HepG2 (cell line): ENCODE measurements around the gene MMP24OS. TPM values are rescaled to one million over a fixed set of nuclear protein-coding genes. Genes with fewer than 3 reads are reported as not detected.

ENCODE experiments used
- ATAC-seq: fragments of 200-7000 bp; cut with Tn5 transposase; 3 replicates; pipeline ENCODE4 v1.9.1; 2020; ENCODE audit warnings: mild to moderate bottlenecking, moderate library complexity
- BruUV-seq: library from RNA; stranded (reverse); fragments of 400-500 nt; replicated peaks from 2 replicates; lab custom pipeline; 2021; lab: Mats Ljungman, UMichigan
- CTCF ChIA-PET: fragments of 300-600 bp; formaldehyde crosslinking; extraction: SDS; loops from one replicate; lab custom pipeline; 2021; ENCODE audit warnings: low total read pairs, inconsistent platforms, low intra/inter-chr PET ratio; lab: Yijun Ruan, JAX
- POLR2A ChIA-PET: fragments of 350-600 bp; sonication (Branson Sonifier 250); formaldehyde crosslinking; loops from one replicate; lab custom pipeline; 2020; ENCODE audit warnings: antibody characterized with exemption, inconsistent platforms; lab: Yijun Ruan, JAX
- DNase-seq: peaks from one replicate; pipeline ENCODE4 v3.0.0-alpha.2; 2015; ENCODE audit warnings: low spot score
- FAIRE-seq: peaks from 3 replicates; lab custom pipeline; 2011; peaks lifted over from hg19 to GRCh38; lab: Jason Lieb, UNC
- H2AFZ ChIP-seq: one replicate; pipeline ENCODE4 v1.6.1; 2011; ENCODE audit warnings: low read length, inconsistent platforms
- H3K27ac ChIP-seq: fragments of 300-600 bp; 3 replicates; pipeline ENCODE4 v1.8.0; 2011; ENCODE audit warnings: mixed run types, mild to moderate bottlenecking, mixed read lengths, low read length, inconsistent platforms; ENCODE audit not compliant: insufficient read depth; ENCODE audit errors: extremely low read length
- H3K27me3 ChIP-seq, 2 experiments: fragments of 200-600 bp in 1 of 2; 2 replicates in 1 of 2; 3 replicates in 1 of 2; pipeline versions ENCODE4 v1.6.0 to v1.8.0; 2011; ENCODE audit warnings: low read length in 2 of 2, mild to moderate bottlenecking in 2 of 2, moderate library complexity in 2 of 2, inconsistent platforms in 1 of 2; ENCODE audit not compliant: insufficient read depth in 2 of 2, control insufficient read depth in 1 of 2
- H3K36me3 ChIP-seq, 2 experiments: fragments of 200-600 bp in 1 of 2; replicated peaks in 1 of 2; 2 replicates in 1 of 2; 3 replicates in 1 of 2; pipeline versions ENCODE4 v1.5.1 to v1.8.0; 2011; ENCODE audit warnings: low read length in 2 of 2, inconsistent platforms in 1 of 2; ENCODE audit not compliant: insufficient read depth in 2 of 2, control insufficient read depth in 1 of 2
- H3K4me1 ChIP-seq: 2 replicates; pipeline ENCODE4 v1.5.1; 2012; ENCODE audit warnings: low read length, inconsistent platforms; ENCODE audit not compliant: insufficient read depth
- H3K4me2 ChIP-seq: 2 replicates; pipeline ENCODE4 v1.6.0; 2011; ENCODE audit warnings: low read depth, low read length, inconsistent platforms
- H3K4me3 ChIP-seq, 3 experiments: fragments of 200-600 bp in 1 of 3; sonication (generic), shearing (Covaris generic) in 1 of 3; replicated peaks in 1 of 3; 2 replicates each; pipeline ENCODE4 v1.5.1; 2011 to 2016; ENCODE audit warnings: low read length in 3 of 3, inconsistent platforms in 2 of 3, low read depth in 2 of 3, mild to moderate bottlenecking in 2 of 3, control low read depth in 1 of 3, mixed read lengths in 1 of 3; ENCODE audit not compliant: insufficient read depth in 1 of 3
- H3K79me2 ChIP-seq: one replicate; pipeline ENCODE4 v1.6.1; 2011; ENCODE audit warnings: low read length, inconsistent platforms; ENCODE audit not compliant: insufficient read depth
- H3K9ac ChIP-seq: 2 replicates; pipeline ENCODE4 v1.6.0; 2011; ENCODE audit warnings: mild to moderate bottlenecking, low read depth, low read length, inconsistent platforms; ENCODE audit not compliant: insufficient read depth
- H3K9me3 ChIP-seq: 2 replicates; pipeline ENCODE4 v1.5.1; 2012; ENCODE audit warnings: mild to moderate bottlenecking, low read length
- H4K20me1 ChIP-seq: 2 replicates; pipeline ENCODE4 v1.6.0; 2011; ENCODE audit warnings: inconsistent platforms, mild to moderate bottlenecking, low read length, moderate library complexity; ENCODE audit not compliant: insufficient read depth
- CENPX ChIP-seq: sonication (generic); formaldehyde crosslinking; IDR thresholded peaks from 2 replicates; pipeline ENCODE4 v1.9.0; 2021; ENCODE audit warnings: mild to moderate bottlenecking, missing genetic modification reagents, moderate library complexity
- ELF3 ChIP-seq: IDR thresholded peaks from 2 replicates; pipeline ENCODE4 v1.6.1; 2016; ENCODE audit warnings: missing genetic modification reagents, missing compliant biosample characterization
- FOXC1 ChIP-seq: sonication (generic); formaldehyde crosslinking; IDR thresholded peaks from 2 replicates; pipeline ENCODE4 v1.8.0; 2022; ENCODE audit warnings: mild to moderate bottlenecking, missing genetic modification reagents, borderline replicate concordance
- IRF2 ChIP-seq: IDR thresholded peaks from 2 replicates; pipeline ENCODE4 v1.6.1; 2018; ENCODE audit warnings: missing genetic modification reagents, missing compliant biosample characterization
- KDM5B ChIP-seq: sonication (generic); formaldehyde crosslinking; IDR thresholded peaks from 2 replicates; pipeline ENCODE4 v1.4.0; 2020; ENCODE audit warnings: missing genetic modification reagents, mild to moderate bottlenecking, borderline replicate concordance
- LCORL ChIP-seq, 2 experiments: fragments of 450-650 bp in 1 of 2; sonication (generic) in 1 of 2; formaldehyde crosslinking in 1 of 2; IDR thresholded peaks; 2 replicates each; pipeline versions ENCODE4 v1.5.0 to v1.6.1; 2017 to 2020; ENCODE audit warnings: antibody characterized with exemption in 1 of 2, missing genetic modification reagents in 1 of 2
- MEF2D ChIP-seq: sonication (generic); formaldehyde crosslinking; IDR thresholded peaks from 2 replicates; pipeline ENCODE4 v1.5.1; 2020; ENCODE audit warnings: mild to moderate bottlenecking, missing genetic modification reagents
- MTA1 ChIP-seq: sonication (generic); formaldehyde crosslinking; IDR thresholded peaks from 2 replicates; pipeline ENCODE4 v1.4.0; 2020; ENCODE audit warnings: missing genetic modification reagents, mild to moderate bottlenecking, borderline replicate concordance
- RBM39 ChIP-seq: fragments of 200-400 bp; formaldehyde crosslinking; IDR thresholded peaks from one replicate; pipeline ENCODE4 v1.6.1; 2018; ENCODE audit warnings: antibody characterized with exemption, mild to moderate bottlenecking, low read depth, low read length; ENCODE audit not compliant: poor library complexity, severe bottlenecking
- SALL1 ChIP-seq: sonication (generic); formaldehyde crosslinking; IDR thresholded peaks from 2 replicates; pipeline ENCODE4 v1.8.0; 2022; ENCODE audit warnings: mild to moderate bottlenecking, missing genetic modification reagents
- SIN3A ChIP-seq: IDR thresholded peaks from 2 replicates; pipeline ENCODE4 v1.6.1; 2011; ENCODE audit warnings: low read depth, mild to moderate bottlenecking, control low read depth, low read length, borderline replicate concordance
- TEAD3 ChIP-seq: optimal IDR thresholded peaks from 2 replicates; pipeline ENCODE3; 2016; ENCODE audit warnings: borderline replicate concordance
- XRCC5 ChIP-seq: fragments of 200-400 bp; formaldehyde crosslinking; optimal IDR thresholded peaks from 2 replicates; pipeline ENCODE3; 2017; ENCODE audit warnings: mild to moderate bottlenecking, low read length
- ZNF230 ChIP-seq: sonication (generic); formaldehyde crosslinking; IDR thresholded peaks from 2 replicates; pipeline ENCODE4 v1.4.0; 2020; ENCODE audit warnings: mild to moderate bottlenecking, missing genetic modification reagents
- ZNF331 ChIP-seq: sonication (generic); formaldehyde crosslinking; IDR thresholded peaks from 2 replicates; pipeline ENCODE4 v1.4.0; 2020; ENCODE audit warnings: missing genetic modification reagents
- ZNF383 ChIP-seq: sonication (generic); formaldehyde crosslinking; IDR thresholded peaks from 2 replicates; pipeline ENCODE4 v1.4.0; 2020; ENCODE audit warnings: missing genetic modification reagents, mild to moderate bottlenecking, borderline replicate concordance
- ZNF501 ChIP-seq: sonication (generic); formaldehyde crosslinking; IDR thresholded peaks from 2 replicates; pipeline ENCODE4 v1.5.1; 2020; ENCODE audit warnings: mild to moderate bottlenecking, moderate library complexity, missing genetic modification reagents
- ZNF629 ChIP-seq: sonication (generic); formaldehyde crosslinking; conservative IDR thresholded peaks from 2 replicates; pipeline ENCODE4 v1.5.0; 2020; ENCODE audit warnings: missing genetic modification reagents
- ZNF768 ChIP-seq: sonication (generic); formaldehyde crosslinking; IDR thresholded peaks from 2 replicates; pipeline ENCODE4 v1.4.0; 2020; ENCODE audit warnings: missing genetic modification reagents
- WGBS: methylation state at CpG from one replicate; pipeline ENCODE4 v1.1.6; 2017; ENCODE audit warnings: low lambda C conversion rate; 5-methylcytosine and 5-hydroxymethylcytosine counted together
- in situ Hi-C: cut with HindIII; loops from 2 replicates; pipeline ENCODE4 v1.10.0; 2017; ENCODE audit warnings: low pct_unique_long_range_greater_than_20kb; ENCODE audit not compliant: extremely low pct_ligation_motif_present
- intact Hi-C: fragments of 100-400 bp; cut with micrococcal nuclease; formaldehyde crosslinking; loops from one replicate; pipeline ENCODE4 v1.10.0; 2022; ENCODE audit not compliant: unreplicated experiment
- polyA plus RNA-seq, 8 experiments: library from polyadenylated mRNA; depleted of rRNA in 3 of 8; stranded (reverse) in 7 of 8; unstranded in 1 of 8; fragments of >200 nt; fragmentation: Illumina TruSeq in 4 of 8; extraction: Trizol in 4 of 8; gene quantifications; 2 replicates each; pipeline versions ENCODE4 v1.2.1 to v1.2.3, GENCODE V29; 2011 to 2016; ENCODE audit warnings: low read depth in 4 of 8, missing spikeins in 1 of 8, mixed read lengths in 1 of 8; ENCODE audit not compliant: insufficient read depth in 1 of 8
- total RNA-seq, 5 experiments: library from RNA; depleted of rRNA; stranded (reverse); fragments of >200 nt; fragmentation: Illumina TruSeq; extraction: Trizol; gene quantifications; 2 replicates each; pipeline ENCODE4 v1.2.3, GENCODE V29; 2016; ENCODE audit warnings: low read depth in 1 of 5
- TF ChIP-seq, protein P1 (sequence below): sonication (generic); formaldehyde crosslinking; IDR thresholded peaks from 2 replicates; pipeline ENCODE4 v1.4.0; 2020; ENCODE audit warnings: missing genetic modification reagents
- TF ChIP-seq, protein P2 (sequence below): sonication (generic); formaldehyde crosslinking; IDR thresholded peaks from 2 replicates; pipeline ENCODE4 v1.9.0; 2022; ENCODE audit warnings: missing genetic modification reagents, mild to moderate bottlenecking, borderline replicate concordance

MMP24OS gene
- total and polyA plus RNA-seq, 2 of the 13 experiments (the other 11 are each of a cell fraction or from before 2014, with no cell fraction given), result 6.0 to 8.5 TPM

DNA sequence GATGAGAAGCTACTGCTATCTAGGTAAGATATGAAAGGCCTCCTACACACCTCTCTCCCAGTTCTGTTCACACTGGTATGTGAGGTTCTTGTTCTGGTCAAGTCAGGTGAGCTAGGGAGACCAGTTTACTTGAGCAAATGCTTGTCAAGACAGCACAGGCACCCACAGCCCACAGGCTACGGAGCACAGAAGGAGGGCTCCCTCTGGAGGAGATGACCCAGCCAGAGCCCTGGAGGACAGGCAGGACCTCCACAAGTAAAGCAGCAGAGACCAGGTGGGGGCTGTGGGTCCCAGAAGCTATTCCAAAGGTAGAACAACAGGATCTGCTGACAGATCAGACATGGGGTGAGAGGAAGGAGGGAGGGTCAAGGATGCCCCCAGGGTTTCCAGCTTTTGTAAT, 13.2 kb downstream of the MMP24OS start:
- Histone ChIP-seq H3K36me3 (no peaks in the 10 kb centered on the region), H3K4me2 (no peak overlapping the region), H4K20me1 (no peaks in the 10 kb centered on the region), H3K27ac (no peak overlapping the region), H3K4me1 (peaks cover 44% of the 10 kb centered on the region), H3K79me2 (no peaks in the 10 kb centered on the region), H3K9ac (no peak overlapping the region), H3K27me3 (no peaks in the 10 kb centered on the region), H2AFZ (no peak overlapping the region), H3K4me3 (no peak overlapping the region), H3K9me3 (no peaks in the 10 kb centered on the region)
- peak; percentile 48 for ATAC-seq
- no TSS peak for BruUV-seq
- peak; percentile 55 for FAIRE-seq
- in situ Hi-C loops (loop anchor here (5.0 to 10.0 kb wide), 3 partner anchors 47 to 390 kb away; partner anchors contain the start of genes ACSS2, EDEM2 and GGT7), intact Hi-C loops (loop anchor here (1.0 to 5.0 kb wide), 2 partner anchors 168 to 287 kb away; no protein-coding TSS in a partner anchor)
- ChIA-PET CTCF (interaction anchor here (1.0 to 1.6 kb wide), 2 partner anchors 119 to 168 kb away, joined by 3 to 6 read pairs; no protein-coding TSS in a partner anchor), POLR2A (interaction anchor here (0.6 to 3.8 kb wide), 7 partner anchors 10 to 388 kb away, joined by 3 to 27 read pairs (median 7); partner anchors contain the start of genes ACSS2, EDEM2 and EIF6)
- DNase-seq, result peak; percentile 74
- WGBS, result 42% methylated on average over 1 of the region's 1 CpG
- TF ChIP-seq XRCC5 (peak; percentile 65), ELF3 (CRISPR knock-in tag) (no peak), CENPX (CRISPR knock-in tag) (no peak), KDM5B (CRISPR knock-in tag) (0 out of 2 replicates have a peak, but pooled peaks have one; percentile 35), ZNF331 (CRISPR knock-in tag) (peak; percentile 56; the same call in 1 of the 2 replicates), ZNF629 (CRISPR knock-in tag) (no peak), ZNF768 (CRISPR knock-in tag) (0 out of 2 replicates have a peak, but pooled peaks have one; percentile 31), MTA1 (CRISPR knock-in tag) (0 out of 2 replicates have a peak, but pooled peaks have one; percentile 28), ZNF501 (CRISPR knock-in tag) (0 out of 2 replicates have a peak, but pooled peaks have one; percentile 2), FOXC1 (CRISPR knock-in tag) (0 out of 2 replicates have a peak, but pooled peaks have one; percentile 22), SALL1 (peak; percentile 53; the same call in 1 of the 2 replicates), ZNF383 (CRISPR knock-in tag) (0 out of 2 replicates have a peak, but pooled peaks have one; percentile 43), TEAD3 (CRISPR knock-in tag) (peak; percentile 17), ZNF230 (CRISPR knock-in tag) (no peak), RBM39 (peak; percentile 17), LCORL (IDR thresholded peaks at IDR 0.05) (no peak), LCORL (CRISPR knock-in tag; IDR thresholded peaks at IDR 0.05) (0 out of 2 replicates have a peak, but pooled peaks have one; percentile 31), IRF2 (CRISPR knock-in tag) (0 out of 2 replicates have a peak, but pooled peaks have one; percentile 15), MEF2D (CRISPR knock-in tag) (0 out of 2 replicates have a peak, but pooled peaks have one; percentile 40), SIN3A (no peak)
- TF ChIP-seq, protein P1, sequence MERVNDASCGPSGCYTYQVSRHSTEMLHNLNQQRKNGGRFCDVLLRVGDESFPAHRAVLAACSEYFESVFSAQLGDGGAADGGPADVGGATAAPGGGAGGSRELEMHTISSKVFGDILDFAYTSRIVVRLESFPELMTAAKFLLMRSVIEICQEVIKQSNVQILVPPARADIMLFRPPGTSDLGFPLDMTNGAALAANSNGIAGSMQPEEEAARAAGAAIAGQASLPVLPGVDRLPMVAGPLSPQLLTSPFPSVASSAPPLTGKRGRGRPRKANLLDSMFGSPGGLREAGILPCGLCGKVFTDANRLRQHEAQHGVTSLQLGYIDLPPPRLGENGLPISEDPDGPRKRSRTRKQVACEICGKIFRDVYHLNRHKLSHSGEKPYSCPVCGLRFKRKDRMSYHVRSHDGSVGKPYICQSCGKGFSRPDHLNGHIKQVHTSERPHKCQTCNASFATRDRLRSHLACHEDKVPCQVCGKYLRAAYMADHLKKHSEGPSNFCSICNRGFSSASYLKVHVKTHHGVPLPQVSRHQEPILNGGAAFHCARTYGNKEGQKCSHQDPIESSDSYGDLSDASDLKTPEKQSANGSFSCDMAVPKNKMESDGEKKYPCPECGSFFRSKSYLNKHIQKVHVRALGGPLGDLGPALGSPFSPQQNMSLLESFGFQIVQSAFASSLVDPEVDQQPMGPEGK (CRISPR knock-in tag), result peak; percentile 49; the same call in 1 of the 2 replicates
- TF ChIP-seq, protein P2, sequence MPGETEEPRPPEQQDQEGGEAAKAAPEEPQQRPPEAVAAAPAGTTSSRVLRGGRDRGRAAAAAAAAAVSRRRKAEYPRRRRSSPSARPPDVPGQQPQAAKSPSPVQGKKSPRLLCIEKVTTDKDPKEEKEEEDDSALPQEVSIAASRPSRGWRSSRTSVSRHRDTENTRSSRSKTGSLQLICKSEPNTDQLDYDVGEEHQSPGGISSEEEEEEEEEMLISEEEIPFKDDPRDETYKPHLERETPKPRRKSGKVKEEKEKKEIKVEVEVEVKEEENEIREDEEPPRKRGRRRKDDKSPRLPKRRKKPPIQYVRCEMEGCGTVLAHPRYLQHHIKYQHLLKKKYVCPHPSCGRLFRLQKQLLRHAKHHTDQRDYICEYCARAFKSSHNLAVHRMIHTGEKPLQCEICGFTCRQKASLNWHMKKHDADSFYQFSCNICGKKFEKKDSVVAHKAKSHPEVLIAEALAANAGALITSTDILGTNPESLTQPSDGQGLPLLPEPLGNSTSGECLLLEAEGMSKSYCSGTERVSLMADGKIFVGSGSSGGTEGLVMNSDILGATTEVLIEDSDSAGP (CRISPR knock-in tag), result peak; percentile 13; the same call in 1 of the 2 replicates
